HFFc6 (cell line): Measurements from ENCODE around the gene RAB40C. TPM values are rescaled to one million over a fixed set of nuclear protein-coding genes. Genes with fewer than 3 reads are reported as not detected.

Experiments used
- DNase-seq: peaks from one replicate; pipeline ENCODE4 v3.0.0-alpha.2; 2018
- H3K27ac Mint-ChIP-seq: 2 replicates; pipeline ENCODE4 v1.8.0; 2020; ENCODE audit warnings: mild to moderate bottlenecking, mixed read lengths
- H3K27me3 Mint-ChIP-seq: 2 replicates; pipeline ENCODE4 v1.8.0; 2021; ENCODE audit warnings: mild to moderate bottlenecking, moderate library complexity, mixed read lengths; ENCODE audit not compliant: insufficient read depth
- H3K36me3 Mint-ChIP-seq: 2 replicates; pipeline ENCODE4 v1.8.0; 2021; ENCODE audit warnings: low read depth, mixed read lengths
- H3K4me1 Mint-ChIP-seq: 2 replicates; pipeline ENCODE4 v1.8.0; 2020; ENCODE audit warnings: low read depth, mixed read lengths
- H3K4me3 Mint-ChIP-seq: 2 replicates; pipeline ENCODE4 v1.8.0; 2020; ENCODE audit warnings: mild to moderate bottlenecking, moderate library complexity, mixed read lengths
- H3K9me3 Mint-ChIP-seq: 2 replicates; pipeline ENCODE4 v1.8.0; 2020; ENCODE audit warnings: mild to moderate bottlenecking, mixed read lengths
- CTCF ChIP-seq: fragments of 200-600 bp; sonication (generic); IDR thresholded peaks from 2 replicates; pipeline ENCODE4 v1.5.0; 2021; ENCODE audit warnings: antibody characterized with exemption, mild to moderate bottlenecking
- total RNA-seq, 6 experiments: library from RNA; stranded (reverse); fragmentation: NEBNext Ultra II Directional; extraction: Animal tissue kit (Norgen Biotek cat#: 25700); gene quantifications; 2 replicates in 1 of 6; 3 replicates in 5 of 6; pipeline ENCODE4 v1.2.3, GENCODE V29; 2021

The RAB40C gene
- total RNA-seq, 6 experiments from 2014 or later: 11.3 to 14.8 (median 12.2) TPM

- Mint-ChIP-seq H3K9me3 (no peaks in the 10 kb centered on the region), H3K4me1 (peaks cover 10% of the 10 kb centered on the region), H3K27me3 (peaks cover 3% of the 10 kb centered on the region), H3K27ac (no peak overlapping the region), H3K4me3 (no peak overlapping the region), H3K36me3 (no peaks in the 10 kb centered on the region)
- DNase-seq: no peak
- TF ChIP-seq CTCF: no peak
Observed at GRCh38 chr16:565419-566330, 24.2 kb upstream of the RAB40C start.

GRCh38 chr16:566475-567372 is 23.1 kb upstream of the RAB40C start, which contains the start of gene NHLRC4:
TSS of gene NHLRC4 (plus strand) at chr16:567005. CDS start at chr16:568048, 1,043 bp downstream.
- Mint-ChIP-seq H3K27me3 (peaks cover 8% of the 10 kb centered on the region), H3K9me3 (no peaks in the 10 kb centered on the region), H3K4me3 (no peak within 1 kb of the TSS), H3K4me1 (peaks cover 20% of the 10 kb centered on the region), H3K27ac (no peak within 1 kb of the TSS), H3K36me3 (no peaks in the 10 kb centered on the region)
- TF ChIP-seq CTCF: no peak
- DNase-seq: no peak

GRCh38 chr16:567373-568256 is 22.3 kb upstream of the RAB40C start:
- TF ChIP-seq CTCF: no peak
- Mint-ChIP-seq H3K27me3 (peaks cover 5% of the 10 kb centered on the region), H3K36me3 (no peaks in the 10 kb centered on the region), H3K9me3 (no peaks in the 10 kb centered on the region), H3K4me1 (peaks cover 23% of the 10 kb centered on the region), H3K27ac (no peak overlapping the region), H3K4me3 (no peak overlapping the region)
- DNase-seq: no peak

DNA sequence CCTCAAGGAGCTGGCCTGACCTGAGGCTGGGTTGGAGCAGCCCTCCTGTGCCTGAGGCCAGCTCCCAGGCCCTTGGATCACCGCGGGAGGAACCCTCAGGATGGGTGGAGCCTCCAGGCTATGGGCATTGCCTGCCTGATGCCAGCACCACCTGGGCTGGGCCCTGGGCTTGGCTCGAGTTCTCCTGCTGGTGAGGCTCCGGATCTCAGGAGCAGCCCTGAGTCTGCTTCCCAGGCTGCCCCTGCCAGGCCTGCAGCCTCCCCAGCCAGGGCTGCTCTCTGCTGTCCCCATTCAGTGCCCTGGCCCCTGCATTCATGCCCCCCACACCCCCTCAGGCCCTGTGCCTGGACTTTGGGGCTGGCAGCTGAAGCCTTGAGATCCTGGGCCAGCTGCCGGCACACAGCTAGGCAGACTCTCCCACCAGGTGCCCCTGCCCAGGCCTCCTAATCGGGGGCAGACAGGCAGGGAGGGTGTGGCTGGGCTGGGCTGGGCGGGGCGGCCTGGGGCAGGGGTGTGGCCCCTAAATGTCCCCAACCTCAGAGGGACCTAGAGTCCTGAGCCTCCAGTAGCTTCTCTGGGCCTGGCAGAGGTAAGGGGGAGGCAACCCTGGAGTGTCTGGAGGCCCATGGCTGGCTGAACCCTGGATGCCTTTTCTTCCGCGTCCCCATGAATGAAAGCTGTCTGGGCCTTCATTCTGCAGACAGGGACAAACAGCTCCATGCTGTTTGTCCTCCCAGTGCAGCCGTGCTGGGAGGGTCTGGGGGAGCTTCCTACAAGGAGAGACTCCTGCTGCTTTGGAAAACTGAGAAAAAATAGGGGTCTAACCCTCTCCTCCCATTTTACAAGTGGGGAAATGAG is 21.2 kb upstream of the RAB40C start:
- peak overlapping the region; percentile 86 for H3K4me3 Mint-ChIP-seq
- peak overlapping the region; percentile 79; the same call in 1 of the 2 replicates for H3K27ac Mint-ChIP-seq
- peaks cover 5% of the 10 kb centered on the region for H3K27me3 Mint-ChIP-seq
- DNase-seq: no peak
- H3K9me3 Mint-ChIP-seq: no peaks in the 10 kb centered on the region
- H3K4me1 Mint-ChIP-seq: peaks cover 23% of the 10 kb centered on the region
- TF ChIP-seq CTCF: no peak
- H3K36me3 Mint-ChIP-seq: no peaks in the 10 kb centered on the region
